Lower leg skin (tissue), 3 donors: ENCODE measurements around the gene AGO4.

Experiments
- CTCF ChIP-seq, 3 donors: fragments of 450-650 bp; IDR thresholded peaks; one replicate each; pipeline ENCODE4 v1.5.1; 2016; ENCODE audit warnings: antibody characterized with exemption in 3 of 3, mild to moderate bottlenecking in 3 of 3, moderate library complexity in 2 of 3
- POLR2A ChIP-seq, 2 donors: fragments of 450-650 bp; IDR thresholded peaks; one replicate each; pipeline ENCODE4 v1.6.1; 2016 to 2017; ENCODE audit warnings: antibody characterized with exemption in 2 of 2, mild to moderate bottlenecking in 1 of 2, moderate library complexity in 1 of 2

GRCh38 chr1:35807614-35808449, at the start of gene AGO4:
- TF ChIP-seq CTCF (IDR thresholded peaks at IDR 0.05) (no peak), POLR2A (IDR thresholded peaks at IDR 0.05) (no peak)
